Measurements from ENCODE around the gene B3GNT2.

GRCh38 chr2:62265106-62265505 lies 69.2 kb downstream of the B3GNT2 start:
- TF ChIP-seq CTCF (IDR thresholded peaks at IDR 0.05; ENCODE audit: poor library complexity), result no peak
- TF ChIP-seq EZH2phosphoT487 (IDR thresholded peaks at IDR 0.05; ENCODE audit: low read depth, severe bottlenecking, unreplicated experiment), result no peak

Data from hepatocyte (in vitro differentiated cells).